DMS 273 (cell line): ENCODE measurements around the gene CXCR1.
"Not testable (repeated sequence)": the region's sequence is repeated elsewhere in the genome, so short reads cannot be mapped to it uniquely, and the experiment has no call there.

ENCODE experiments used
- DNase-seq: peaks from one replicate; lab custom pipeline; 2025; ENCODE audit not compliant: unreplicated experiment; lab: John Stamatoyannopoulos, UW

CXCR1 gene

DNA sequence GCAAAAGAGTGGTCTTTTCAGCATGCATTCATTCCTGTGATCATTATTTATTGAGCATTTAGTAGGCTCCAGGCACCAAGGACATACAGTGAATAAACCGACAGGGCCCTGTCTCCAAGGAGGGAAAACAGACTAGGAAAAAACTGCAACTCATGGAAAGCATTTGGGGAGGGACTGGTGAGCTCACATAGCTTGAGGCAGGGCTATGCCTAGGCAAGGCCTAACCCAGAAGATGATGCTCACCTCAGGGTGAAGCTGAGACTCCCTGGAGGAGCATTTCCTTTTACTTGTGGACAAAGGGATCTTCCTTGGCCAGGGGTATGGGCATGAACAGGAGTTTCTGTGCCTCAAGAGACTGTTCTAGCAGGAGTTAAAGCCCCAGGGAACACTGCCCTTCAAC, 3.9 kb downstream of the CXCR1 start:
- DNase-seq: no peak

DNA sequence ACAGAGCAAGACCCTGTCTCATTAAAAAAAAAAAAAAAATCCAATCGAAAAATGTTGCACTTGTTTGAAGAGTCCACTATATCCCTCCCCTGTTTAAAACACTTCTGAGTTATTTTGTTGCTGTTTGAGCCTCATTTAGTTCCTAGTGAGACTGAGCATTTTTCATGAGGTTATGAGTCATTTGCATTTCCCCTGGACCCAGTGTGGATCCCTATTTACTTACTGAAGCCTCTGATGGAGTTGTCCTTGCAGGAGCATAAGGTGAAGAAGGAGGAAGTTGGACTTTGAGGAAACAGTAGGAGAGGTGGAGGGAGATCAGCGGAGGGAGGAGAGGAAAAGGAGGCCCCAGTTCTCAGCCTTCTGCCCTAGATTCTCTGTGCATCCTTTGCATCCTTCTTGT, 5.1 kb downstream of the CXCR1 start:
- DNase-seq: no peak

DNA sequence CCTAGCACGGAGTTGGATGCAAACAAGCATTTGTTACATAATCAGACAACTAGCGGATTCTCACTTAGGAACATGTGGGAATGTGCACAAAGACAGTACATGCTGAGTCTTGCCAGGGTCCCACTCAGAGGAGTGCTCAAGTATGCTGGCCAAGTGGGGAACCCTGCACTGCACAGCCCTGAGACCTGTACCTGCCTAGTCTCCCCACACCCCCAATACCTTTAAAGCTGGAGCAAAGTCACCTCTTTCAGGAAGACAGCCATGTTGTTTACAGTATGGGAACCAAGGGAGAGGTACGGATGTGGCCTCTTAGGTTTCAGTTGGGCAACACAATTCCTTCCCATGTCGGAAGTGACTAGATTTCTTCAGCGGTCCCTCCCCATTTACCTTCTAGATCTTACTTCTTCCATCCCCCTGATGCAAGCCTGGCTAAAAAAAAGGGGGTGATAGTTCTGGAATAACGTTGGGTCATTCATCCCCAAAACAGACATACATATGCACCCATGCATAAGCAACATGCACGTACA, 10.7 kb downstream of the CXCR1 start:
- no peak for DNase-seq

DNA sequence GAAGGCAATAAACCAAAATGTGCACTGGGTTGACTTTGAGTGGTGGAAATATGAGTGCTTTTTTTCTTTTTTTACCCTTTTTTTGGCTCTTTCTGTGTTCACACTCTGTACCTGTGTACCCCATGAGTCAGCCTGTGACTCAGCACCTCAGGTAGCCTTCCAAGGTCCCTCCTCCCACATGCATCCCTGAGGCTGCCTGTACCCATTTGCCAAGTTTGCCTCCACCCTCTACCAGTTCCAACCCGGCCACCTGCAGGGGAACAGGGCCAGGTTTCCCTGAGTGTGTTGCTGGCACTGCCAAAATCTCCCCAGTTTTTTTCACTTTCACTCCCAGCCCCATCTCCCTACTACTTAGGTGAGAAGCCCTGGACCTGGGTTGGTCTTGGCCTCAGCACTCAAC, 14.0 kb downstream of the CXCR1 start:
- DNase-seq: no peak

DNA sequence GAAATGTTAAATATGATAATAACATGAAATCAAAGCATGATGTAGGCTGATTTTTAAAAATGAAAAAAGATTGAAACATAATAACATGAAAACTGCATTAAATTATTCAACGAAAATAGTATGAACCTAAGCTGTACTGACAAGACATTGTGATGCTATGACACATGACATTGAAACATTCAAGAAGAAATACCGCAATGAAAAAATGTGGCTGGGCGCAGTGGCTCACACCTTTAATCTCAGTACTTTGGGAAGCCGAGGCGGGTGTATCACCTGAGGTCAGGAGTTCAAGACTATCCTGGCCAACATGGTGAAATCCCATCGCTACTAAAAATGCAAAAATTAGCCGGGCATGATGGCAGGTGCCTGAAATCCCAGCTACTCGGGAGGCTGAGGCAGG, 14.6 kb downstream of the CXCR1 start:
- no peak for DNase-seq

DNA sequence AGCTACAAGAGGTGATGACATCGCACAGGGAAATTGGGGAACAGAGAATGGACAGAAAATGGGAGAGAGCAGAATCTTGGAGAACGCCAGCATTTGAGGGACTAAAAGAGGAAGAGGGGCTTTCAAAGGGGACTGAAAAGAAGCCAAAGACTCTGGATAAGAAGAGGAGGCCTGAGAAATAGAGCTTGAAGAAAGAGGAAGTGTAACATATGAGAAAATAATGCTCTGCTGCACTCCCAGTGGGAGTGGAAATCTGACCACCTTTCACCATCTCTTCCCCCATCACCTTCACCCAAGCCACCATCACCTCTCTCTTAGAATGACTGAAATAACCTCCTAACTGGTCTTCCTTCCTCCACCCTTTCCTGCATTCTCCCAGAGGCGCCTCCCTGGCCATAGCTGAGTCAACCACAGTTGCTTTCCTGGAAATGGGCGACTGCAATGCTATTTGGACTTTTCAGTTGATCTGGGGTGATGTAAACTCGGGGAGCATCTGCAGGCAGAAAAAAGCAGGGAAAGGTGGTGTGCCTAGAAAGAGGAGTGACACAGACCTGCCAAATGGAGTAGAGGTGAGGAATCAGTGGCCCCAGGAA, 16.8 kb downstream of the CXCR1 start:
- no peak for DNase-seq

DNA sequence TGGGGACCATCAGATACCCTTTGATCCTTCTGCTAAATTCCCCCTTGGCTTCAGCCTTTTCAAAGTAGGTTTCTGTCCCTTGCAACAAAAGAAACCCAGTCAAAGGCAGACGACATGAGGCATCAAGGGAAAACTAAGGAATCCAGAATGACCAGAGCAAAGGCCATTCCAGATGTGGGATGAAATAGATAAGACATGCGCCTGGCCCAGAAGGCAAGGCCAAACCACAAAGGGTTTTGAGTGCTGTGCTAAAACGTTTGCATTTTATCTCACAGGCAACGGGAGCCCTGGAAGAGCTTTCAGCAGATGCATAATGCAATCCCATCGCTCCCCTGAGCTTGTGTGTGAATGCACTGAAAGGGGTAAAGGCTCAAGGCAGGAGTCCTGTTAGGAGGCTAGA, 17.7 kb downstream of the CXCR1 start:
- DNase-seq: no peak

DNA sequence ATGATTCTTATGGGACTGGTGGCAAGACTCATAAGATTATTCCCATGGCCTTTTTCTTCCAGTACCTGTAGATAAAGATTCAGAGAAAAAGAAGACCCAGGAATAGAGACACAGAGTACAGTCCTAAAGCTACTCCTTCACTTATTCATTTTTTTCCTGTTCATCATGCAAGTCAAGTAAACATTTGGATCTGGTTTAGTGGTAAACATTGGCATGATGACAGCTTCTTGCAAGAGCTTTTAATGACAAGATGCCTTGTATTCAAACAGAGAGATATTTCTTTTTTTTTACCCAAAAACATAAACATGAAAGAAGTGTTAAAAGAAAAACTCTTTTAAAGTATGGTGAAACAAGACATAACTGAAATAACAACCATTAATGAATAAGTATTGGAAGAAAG, 20.7 kb downstream of the CXCR1 start:
- no peak for DNase-seq

DNA sequence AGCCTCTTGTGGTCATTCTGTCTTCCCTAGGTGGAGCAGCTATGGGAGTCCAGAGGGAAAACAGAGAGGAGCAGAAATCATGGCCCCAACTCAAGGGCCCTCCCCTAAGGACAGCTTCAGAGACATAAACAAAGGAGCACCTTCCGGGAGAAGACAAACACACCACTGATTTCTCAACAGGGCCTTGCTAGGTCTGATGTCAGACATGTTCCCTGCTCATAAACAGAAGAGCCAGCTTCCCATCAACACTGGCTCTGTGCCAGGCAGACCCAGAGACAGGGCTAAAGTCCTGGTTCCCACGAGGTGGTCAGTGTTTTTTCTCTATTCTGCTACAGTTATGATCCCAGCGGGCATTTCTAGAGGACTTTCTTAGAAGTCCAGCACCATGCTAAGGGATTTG, 21.6 kb downstream of the CXCR1 start:
- no peak for DNase-seq

DNA sequence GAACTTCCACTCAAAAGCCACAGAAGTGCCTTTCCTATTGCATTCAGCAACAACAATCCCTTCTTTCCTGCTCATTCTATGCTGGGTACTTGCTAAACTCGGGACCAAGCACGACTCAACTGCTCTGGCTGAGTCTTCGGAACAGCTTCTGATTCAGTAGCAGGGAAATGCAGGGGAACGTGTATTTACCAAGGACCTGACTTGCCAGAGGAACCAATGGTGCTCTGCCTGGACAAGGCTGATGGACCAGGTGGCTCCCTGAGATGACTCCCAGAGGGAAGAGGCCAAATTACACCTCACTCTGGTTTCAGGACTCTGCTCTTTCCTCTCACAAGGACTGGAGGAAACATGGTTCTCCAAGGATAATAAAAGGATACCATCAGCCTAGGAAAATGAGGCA, 28.7 kb downstream of the CXCR1 start:
- DNase-seq: no peak

DNA sequence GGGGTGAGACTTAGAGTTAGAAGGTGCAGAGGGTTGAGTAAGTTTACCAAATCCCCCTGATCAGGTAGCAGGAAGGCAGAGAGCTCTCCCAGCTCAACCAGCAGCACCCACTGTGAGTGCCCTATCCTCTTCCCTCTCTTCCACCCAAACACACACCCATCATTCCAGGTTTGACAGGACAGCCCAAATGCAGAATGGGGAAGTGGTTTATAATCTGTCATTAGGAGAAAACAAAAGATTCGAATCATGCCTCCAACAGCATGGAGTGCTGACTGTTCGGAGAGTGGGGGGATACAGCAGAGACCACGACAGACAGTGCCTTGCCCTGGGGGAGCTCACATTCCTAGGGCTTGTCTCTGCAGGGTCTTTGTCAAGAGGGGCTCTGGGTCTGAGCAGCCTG, 29.2 kb downstream of the CXCR1 start:
- DNase-seq: no peak

DNA sequence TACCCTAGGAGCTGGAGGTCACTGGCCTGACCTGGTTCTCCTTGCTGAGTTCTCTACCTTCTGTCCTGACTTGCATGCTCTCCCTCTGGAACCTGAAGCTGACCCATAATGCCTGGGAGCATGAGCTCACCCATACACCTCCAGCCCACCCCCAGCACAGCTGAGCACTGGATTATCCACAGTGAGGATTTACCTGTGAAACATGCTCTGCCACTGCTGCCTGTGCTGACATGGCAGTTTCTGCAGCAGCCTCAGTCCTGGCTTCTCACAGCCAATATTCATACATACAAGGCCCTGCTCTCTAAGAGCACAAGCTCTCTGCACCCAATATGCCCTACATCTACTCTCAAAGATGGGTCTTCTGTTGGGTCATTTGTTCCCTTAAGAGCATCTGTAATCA, 35.9 kb downstream of the CXCR1 start:
- no peak for DNase-seq

DNA sequence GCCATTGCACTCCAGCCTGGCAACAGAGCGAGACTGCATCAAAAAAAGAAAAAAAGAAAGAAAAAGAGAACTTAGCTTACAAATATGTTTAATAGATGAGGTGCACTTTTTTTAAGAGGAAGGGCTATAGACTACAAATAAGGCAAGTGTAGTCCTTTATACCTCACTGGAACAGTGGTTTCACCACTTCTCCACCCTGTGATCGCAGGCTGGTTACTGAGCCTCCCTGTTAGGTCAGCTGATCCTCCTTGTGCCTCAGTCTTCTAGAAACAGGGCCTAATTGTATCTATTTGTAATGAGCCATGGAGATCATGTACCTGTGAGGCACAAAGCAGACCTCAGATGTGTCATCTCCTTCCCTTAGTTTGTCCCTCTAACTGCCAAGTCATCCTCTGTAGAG, 36.4 kb downstream of the CXCR1 start:
- no peak for DNase-seq

DNA sequence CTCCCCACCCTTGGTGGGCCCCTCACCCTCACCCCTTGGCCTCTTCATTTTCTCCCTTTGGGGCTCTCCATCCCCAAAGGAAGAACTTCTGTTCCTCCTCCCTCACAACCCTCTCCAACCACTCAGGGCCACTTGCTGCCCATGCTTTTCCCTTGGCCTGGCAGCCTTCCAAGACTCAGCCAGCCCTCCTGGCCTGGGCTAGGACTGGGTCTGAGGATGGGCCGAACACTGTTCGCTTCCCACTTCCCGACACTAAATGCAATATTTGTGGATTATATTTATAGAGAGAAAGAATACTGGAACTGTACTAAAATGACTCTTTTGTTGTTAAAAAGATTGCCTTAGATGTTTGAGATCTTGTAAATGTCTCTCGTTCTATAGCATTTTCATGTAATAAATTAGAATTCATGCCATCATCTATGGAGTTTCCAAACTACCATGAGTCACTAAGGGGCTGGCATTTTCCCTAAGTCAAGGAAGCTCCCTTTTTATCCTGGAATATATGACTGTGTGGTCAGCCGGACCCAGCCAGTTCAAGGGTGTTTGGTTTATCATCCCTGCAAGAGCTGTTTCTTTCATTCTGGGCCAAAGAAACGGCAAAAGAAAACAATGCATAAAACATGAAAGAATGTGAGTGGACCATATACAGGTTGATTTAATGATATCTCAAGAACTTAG, 37.2 kb downstream of the CXCR1 start:
- DNase-seq: peak; percentile 19

DNA sequence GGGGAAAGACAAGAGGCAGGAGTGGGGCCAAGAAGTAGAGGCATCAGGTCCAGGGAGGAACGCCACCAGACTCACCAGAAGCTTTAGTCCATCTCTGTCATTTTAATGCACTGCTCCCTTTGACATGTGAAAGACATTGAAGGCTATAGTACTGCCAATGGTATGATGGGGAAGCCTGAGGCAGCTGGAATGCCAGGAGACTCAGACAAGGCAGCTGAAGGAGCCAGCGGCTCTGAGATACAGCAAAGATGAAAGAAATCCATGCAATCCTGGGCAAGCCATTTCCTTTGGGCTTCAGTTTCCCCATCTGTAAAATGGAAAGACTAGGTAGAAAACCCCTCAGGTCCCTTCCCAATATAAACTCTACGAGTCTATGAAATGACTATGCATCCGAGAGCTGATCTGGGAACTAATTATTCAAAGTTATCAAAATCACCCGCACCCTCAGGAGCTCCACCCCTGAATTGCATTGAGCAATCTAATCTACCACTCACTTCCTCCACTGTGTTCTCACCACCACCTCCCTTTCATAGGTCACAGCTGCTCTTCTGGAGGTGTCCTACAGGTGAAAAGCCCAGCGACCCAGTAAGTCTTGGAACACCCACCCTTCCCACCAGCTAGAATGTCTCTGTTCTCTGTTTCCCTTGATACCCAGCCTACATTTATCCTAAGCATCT, 37.8 kb downstream of the CXCR1 start:
- no peak for DNase-seq

DNA sequence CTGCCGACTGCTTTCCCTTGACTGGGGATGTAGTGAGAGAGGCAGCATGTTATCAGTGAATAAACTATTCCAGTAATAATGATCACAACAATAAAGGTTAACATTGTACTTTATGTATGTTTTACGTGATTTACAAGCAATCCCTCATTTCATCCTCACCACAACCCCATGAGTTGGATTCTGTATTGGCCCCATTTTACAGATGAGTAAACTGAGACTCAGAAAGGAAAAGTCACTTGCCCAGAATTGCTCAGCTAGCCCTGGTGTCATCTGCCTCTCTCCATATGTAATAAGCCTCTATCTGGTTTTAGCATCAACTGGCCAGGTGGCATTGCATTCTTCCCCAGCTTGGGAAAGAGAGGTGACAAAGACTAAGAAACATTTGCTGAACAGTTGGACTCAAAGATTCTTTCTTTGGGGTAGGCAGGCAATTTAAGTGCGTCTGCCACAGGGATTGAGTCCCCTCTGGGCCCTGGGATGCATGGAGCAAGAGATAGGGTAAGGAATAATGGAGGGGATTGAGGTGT, 38.8 kb downstream of the CXCR1 start:
- no peak for DNase-seq

DNA sequence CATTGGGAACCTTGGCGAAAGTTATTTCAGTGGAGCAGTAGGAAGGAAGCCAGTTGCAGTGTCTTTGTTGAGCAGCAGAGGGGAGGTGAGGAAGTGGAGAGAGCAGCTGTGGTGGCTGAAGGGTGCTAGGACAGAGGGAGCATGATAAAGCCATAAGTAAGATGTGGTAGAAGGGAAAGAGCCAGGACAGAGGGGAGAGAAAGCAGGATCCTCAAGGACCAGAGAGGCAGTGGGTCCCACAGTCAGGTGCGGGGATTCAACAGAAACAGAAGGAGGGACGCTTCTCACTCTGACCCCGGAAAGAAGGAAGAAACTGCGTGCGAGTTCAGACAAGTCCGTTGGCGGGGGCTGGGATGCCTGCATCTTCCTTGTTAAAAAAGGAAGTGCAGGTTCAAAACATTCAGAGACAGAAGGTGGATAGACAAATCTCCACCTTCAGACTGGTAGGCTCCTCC, 41.1 kb downstream of the CXCR1 start, which contains the start of gene CXCR2:
CXCR2 (plus strand) TSS at position 403 of the 455 bp plus-strand sequence. CDS start 8,774 bp downstream, outside the sequence.
- peak; percentile 9 for DNase-seq

DNA sequence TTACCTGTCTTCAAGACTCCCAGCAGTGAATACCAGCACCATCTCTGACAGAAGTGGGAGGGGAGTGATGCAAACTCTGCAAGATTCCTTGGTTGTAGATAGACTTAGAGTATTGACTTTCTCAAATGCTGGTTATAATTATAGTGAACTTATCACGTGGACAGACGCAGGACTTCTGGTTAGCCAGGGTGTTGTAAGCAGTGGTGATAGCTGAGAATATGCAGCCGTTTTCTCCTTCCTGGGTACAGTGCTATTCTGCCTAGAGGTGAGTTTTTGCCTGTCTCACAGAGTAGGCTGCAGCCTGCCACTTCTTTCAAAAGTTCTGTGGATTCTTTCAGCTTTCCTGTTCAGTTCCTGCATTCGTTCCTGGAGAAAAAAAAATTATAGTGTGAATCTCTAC, 41.7 kb downstream of the CXCR1 start:
- DNase-seq: no peak

DNA sequence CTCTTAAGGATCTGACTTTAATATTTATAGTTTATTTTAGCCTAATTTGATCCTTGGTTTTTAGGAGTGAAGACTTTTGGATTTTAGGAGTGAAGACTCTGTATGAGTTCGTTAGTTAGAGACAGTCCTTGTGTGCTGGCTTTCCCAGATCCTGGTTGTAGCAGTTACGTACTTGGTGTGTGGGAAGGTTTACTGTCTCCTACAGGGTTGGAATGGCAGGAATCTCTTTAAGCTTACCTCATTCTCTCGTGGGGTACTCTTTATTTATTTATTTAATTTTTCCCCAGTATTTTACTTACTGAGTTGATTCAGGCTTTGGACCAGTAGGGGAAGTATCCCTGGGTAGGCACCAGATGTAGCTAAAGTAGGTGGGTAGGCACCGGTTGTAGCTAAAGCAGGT, 42.8 kb downstream of the CXCR1 start:
- no peak for DNase-seq

DNA sequence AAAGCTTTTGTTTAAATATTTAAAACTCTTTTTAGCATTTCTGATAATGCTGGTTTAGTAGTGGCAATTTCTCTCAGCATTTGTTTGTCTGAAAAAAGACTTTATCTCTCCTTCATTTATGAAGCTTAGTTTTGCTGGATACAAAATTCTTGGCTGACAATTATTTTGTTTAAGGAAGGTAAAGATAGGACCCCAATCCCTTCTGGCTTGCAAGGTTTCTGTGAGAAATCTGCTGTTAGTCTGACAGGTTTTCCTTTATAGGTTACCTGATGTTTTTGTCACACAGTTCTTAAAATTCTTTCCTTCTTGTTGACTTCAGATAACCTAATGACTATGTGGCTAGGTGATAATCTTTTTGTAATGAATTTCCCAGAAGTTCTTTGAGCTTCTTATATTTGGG, 44.5 kb downstream of the CXCR1 start:
- DNase-seq: not testable (repeated sequence)

DNA sequence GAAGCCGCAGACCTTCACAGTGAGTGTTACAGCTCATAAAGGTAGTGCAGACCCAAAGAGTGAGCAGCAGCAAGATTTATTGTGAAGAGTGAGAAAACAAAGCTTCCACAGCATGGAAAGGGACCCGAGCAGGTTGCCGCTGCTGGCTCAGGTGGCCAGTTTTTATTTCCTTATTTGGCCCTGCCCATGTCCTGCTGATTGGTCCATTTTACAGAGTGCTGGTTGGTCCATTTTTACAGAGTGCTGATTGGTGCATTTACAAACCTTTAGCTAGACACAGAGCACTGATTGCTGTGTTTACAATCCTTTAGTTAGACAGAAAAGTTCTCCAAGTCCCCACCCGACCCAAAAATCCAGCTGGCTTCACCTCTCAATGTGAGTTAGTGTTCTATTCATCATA, 45.0 kb downstream of the CXCR1 start:
- not testable (repeated sequence) for DNase-seq
